ENCODE measurements around the gene CRMP1. TPM values are rescaled to one million over a fixed set of nuclear protein-coding genes. Genes with fewer than 3 reads are reported as not detected.

The CRMP1 gene
- total RNA-seq, 2 experiments from 2014 or later = 0.12 to 0.15 TPM

DNA sequence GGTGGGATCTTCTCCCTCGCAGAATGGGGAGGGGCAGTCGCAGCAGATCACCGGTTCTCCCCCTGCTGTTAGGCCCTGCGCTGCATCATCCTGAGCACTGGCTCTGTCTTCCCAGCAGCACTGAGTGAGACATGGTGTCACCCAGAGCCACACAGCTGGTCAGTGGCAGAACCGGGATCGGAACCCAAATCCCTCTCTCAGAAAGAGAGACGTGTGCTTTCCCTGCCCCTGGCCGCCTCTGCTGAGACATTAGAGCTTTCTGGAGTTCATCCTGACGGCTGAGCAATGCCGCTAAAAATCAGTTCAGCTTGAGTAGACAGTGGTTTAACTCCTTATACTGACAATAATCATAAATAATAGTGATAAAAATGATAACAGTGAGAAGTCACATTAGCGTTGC lies 93.9 kb downstream of the CRMP1 start:
- Mint-ChIP-seq H3K27ac (no peak overlapping the region), H3K9me3 (no peaks in the 10 kb centered on the region), H3K27me3 (no peaks in the 10 kb centered on the region), H3K36me3 (ENCODE audit: low read depth) (no peaks in the 10 kb centered on the region), H3K4me1 (no peaks in the 10 kb centered on the region), H3K4me3 (no peak overlapping the region)
- no peak for DNase-seq
- ChIA-PET CTCF (no interaction called here), POLR2A (no interaction called here)

DNA sequence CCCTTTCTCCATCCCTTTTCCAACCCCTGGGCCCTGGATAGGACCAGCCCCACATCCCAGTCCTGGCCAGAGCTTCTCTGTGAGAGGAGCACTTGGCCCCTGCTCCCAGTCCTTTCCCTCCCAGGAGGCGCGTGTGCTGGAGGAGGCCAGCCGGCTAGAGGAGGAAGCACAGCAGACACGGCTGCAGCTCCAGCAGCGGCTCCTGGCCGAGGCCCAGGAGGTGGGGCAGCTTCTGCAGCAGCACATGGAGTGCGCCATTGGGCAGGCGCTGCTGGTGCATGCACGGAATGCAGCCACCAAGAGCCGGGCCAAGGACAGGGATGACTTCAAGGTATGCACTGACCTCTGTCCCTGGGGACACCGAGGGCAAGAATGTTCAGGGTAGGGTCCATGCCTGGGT lies 94.4 kb downstream of the CRMP1 start:
- Mint-ChIP-seq H3K4me1 (no peaks in the 10 kb centered on the region), H3K27me3 (no peaks in the 10 kb centered on the region), H3K27ac (no peak overlapping the region), H3K4me3 (no peak overlapping the region), H3K9me3 (no peaks in the 10 kb centered on the region), H3K36me3 (ENCODE audit: low read depth) (no peaks in the 10 kb centered on the region)
- ChIA-PET CTCF (no interaction called here), POLR2A (no interaction called here)
- DNase-seq = no peak

DNA sequence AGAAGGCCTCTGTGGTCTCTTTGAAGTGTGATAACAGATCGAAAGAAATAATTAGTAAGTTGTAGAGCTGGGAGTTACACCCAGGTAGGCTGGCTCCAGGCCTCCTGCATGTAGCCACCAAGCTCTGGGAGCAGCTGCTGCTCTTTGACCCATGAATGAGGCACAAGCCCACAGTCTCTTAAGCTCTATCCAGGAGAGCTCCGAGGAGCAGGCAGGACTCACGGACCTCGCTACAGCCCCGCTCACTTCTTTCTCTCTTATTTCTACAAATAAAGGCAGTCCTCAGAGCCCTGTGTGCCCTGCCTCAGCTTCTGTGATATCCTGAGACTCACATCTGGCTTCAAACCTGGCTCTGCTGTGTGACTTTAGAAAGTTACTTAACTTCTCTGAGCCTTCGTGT lies 95.0 kb downstream of the CRMP1 start:
- CTCF ChIA-PET = no interaction called here
- Mint-ChIP-seq H3K27ac (no peak overlapping the region), H3K4me3 (no peak overlapping the region), H3K4me1 (no peaks in the 10 kb centered on the region), H3K36me3 (ENCODE audit: low read depth) (no peaks in the 10 kb centered on the region), H3K9me3 (no peaks in the 10 kb centered on the region), H3K27me3 (no peaks in the 10 kb centered on the region)
- POLR2A ChIA-PET = no interaction called here
- DNase-seq = no peak

DNA sequence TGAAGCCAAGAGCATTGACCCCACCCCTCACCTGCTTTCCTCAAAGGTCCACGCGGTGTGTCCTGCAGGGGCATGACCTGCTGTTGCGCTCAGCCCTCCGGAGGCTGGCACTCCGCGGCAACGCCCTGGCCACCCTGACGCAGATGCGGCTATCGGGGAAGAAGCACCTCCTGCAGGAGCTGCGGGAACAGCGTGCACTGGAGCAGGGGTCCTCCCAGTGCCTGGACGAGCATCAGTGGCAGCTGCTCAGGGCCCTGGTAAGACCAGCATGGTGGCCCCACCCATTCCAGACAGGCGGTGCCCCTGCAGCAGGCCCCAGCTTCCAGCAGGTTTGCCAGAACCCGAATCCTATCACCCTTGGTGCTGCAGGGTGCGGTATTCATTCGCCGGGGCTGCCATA lies 95.9 kb downstream of the CRMP1 start:
- Mint-ChIP-seq H3K27me3 (no peaks in the 10 kb centered on the region), H3K9me3 (no peaks in the 10 kb centered on the region), H3K36me3 (ENCODE audit: low read depth) (no peaks in the 10 kb centered on the region), H3K4me1 (no peaks in the 10 kb centered on the region), H3K4me3 (no peak overlapping the region), H3K27ac (no peak overlapping the region)
- DNase-seq = no peak
- CTCF ChIA-PET = no interaction called here
- POLR2A ChIA-PET = no interaction called here

DNA sequence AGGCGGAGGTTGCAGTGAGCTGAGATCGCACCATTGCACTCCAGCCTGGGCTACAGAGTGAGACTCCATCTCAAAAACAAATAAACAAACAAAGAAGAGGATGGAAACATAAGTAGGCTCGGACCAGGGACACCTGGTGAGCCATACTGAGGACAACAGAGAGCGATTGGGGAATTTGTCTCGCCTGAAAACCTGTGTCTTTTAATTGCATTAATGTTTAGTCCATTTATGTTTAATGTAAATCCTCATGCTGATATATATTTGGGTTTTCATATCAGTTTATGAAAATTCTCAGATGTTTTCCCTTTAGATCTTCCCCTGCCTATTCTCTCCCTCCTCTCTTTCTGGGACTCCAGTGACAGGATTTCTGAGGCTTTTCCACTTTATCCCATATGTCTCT lies 97.3 kb downstream of the CRMP1 start:
- no peaks in the 10 kb centered on the region for H3K4me1 Mint-ChIP-seq
- POLR2A ChIA-PET = no interaction called here
- CTCF ChIA-PET = interaction anchor here (0.6 kb wide), 1 partner anchor 1000 kb away, joined by 3 read pairs; no protein-coding TSS in a partner anchor
- no peaks in the 10 kb centered on the region for H3K27me3 Mint-ChIP-seq
- no peak overlapping the region for H3K4me3 Mint-ChIP-seq
- no peak overlapping the region for H3K27ac Mint-ChIP-seq
- DNase-seq = no peak
- H3K9me3 Mint-ChIP-seq = no peaks in the 10 kb centered on the region
- H3K36me3 Mint-ChIP-seq (ENCODE audit: low read depth) = no peaks in the 10 kb centered on the region

DNA sequence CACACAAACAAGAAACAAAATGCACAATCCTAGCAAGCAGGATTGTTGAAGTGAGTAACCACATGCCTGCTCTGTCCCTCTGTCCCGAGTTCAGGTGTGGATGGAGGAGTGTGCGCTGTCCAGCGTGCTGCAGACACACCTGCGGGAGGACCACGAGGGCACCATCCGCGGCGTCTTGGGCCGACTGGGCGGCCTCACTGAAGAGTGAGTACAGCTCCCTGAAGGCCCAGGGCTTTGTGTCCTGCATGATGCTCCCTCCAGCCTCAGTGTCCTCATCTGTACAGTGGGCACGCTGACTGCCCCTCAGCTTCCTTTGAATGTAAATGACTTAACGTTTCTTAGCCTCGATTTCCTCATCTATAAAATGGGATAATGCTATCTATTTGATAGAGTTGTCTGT lies 99.4 kb downstream of the CRMP1 start:
- no peaks in the 10 kb centered on the region for H3K4me1 Mint-ChIP-seq
- CTCF ChIA-PET = no interaction called here
- H3K4me3 Mint-ChIP-seq = no peak overlapping the region
- H3K27me3 Mint-ChIP-seq = no peaks in the 10 kb centered on the region
- no peak for DNase-seq
- H3K36me3 Mint-ChIP-seq (ENCODE audit: low read depth) = no peaks in the 10 kb centered on the region
- H3K27ac Mint-ChIP-seq = no peak overlapping the region
- POLR2A ChIA-PET = no interaction called here
- H3K9me3 Mint-ChIP-seq = no peaks in the 10 kb centered on the region

DNA sequence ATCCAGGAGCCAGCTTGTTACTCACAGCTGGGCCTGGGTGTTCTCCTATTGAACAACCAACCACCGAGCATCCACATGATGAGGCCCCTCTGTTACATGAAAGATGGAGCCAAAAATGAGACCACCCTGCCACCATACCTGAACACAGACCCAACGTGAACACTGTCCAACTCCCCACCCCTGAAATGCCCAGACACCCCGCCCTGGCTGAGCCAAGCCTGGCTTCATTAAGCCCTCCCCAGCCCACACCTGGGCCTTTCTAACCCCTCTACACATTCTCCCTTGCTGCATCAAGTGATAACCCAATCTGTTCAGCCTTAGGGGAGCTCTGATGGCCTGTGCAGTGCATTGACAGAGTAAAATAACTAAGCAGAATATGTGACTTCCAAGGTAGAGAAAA lies 101.2 kb downstream of the CRMP1 start:
- no peak for DNase-seq
- H3K9me3 Mint-ChIP-seq = no peaks in the 10 kb centered on the region
- POLR2A ChIA-PET = no interaction called here
- H3K4me1 Mint-ChIP-seq = no peaks in the 10 kb centered on the region
- H3K4me3 Mint-ChIP-seq = no peak overlapping the region
- H3K27ac Mint-ChIP-seq = no peak overlapping the region
- H3K36me3 Mint-ChIP-seq (ENCODE audit: low read depth) = no peaks in the 10 kb centered on the region
- H3K27me3 Mint-ChIP-seq = no peaks in the 10 kb centered on the region
- CTCF ChIA-PET = no interaction called here

DNA sequence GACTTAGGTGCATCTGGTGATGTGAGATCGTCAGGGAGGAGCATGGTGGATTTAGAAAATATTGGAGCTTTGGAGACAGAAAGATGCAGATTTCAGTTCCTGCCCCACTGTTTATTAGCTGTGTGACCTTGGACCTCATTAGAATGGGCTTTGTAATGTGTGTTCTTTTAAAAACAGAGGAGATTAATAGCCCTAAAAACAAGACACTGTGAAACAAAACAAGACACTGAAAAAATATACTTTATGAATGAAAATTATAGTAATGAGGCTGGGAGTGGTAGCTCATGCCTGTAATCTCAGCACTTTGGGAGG lies 102.4 kb downstream of the CRMP1 start:
- H3K4me3 Mint-ChIP-seq = no peak overlapping the region
- POLR2A ChIA-PET = no interaction called here
- no peak overlapping the region for H3K27ac Mint-ChIP-seq
- no peak for DNase-seq
- no peaks in the 10 kb centered on the region for H3K4me1 Mint-ChIP-seq
- no peaks in the 10 kb centered on the region for H3K27me3 Mint-ChIP-seq
- H3K36me3 Mint-ChIP-seq (ENCODE audit: low read depth) = no peaks in the 10 kb centered on the region
- no peaks in the 10 kb centered on the region for H3K9me3 Mint-ChIP-seq
- CTCF ChIA-PET = no interaction called here

DNA sequence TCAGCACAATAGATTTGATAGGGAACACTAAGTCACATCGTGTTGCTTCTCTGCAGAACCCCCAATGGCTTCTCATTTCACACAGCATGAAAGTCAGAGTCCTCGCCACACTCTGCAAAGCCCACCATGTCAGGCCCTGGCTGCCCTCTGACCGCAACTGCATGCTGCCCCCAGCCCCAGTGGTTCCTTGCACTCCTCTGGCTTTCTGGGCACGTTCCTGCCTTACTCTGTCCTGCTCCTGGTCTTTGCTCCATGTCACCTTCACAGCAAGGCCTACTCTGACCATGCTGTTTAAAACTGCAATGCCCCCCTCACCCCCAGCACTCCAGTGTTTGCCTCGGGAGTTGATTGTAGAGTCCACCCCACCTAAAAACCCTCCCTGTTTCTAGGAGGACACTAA lies 103.7 kb downstream of the CRMP1 start:
- Mint-ChIP-seq H3K27ac (no peak overlapping the region), H3K4me1 (no peaks in the 10 kb centered on the region), H3K27me3 (no peaks in the 10 kb centered on the region), H3K4me3 (no peak overlapping the region), H3K36me3 (ENCODE audit: low read depth) (no peaks in the 10 kb centered on the region), H3K9me3 (no peaks in the 10 kb centered on the region)
- no peak for DNase-seq
- POLR2A ChIA-PET = no interaction called here
- CTCF ChIA-PET = interaction anchor here (0.6 kb wide), 1 partner anchor 91 kb away, joined by 3 read pairs; no protein-coding TSS in a partner anchor

DNA sequence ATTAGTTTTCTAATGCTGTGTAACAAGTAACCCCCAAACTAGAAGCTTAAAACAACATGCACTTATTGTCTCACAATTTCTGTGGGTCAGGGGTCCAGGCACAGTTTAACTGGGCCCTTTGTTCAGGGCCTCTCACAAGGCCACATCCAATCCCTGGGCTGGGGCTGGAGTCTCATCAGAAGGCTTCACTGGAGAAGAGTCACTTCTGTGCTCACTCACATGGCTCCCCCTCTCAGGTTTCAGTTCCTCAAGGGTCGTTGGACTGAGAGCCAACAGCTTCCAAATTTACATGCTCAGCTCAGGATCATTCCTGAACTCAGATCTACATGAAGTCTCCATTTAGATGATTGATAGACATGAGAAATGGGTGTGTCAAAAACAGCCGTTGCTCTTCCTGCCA lies 104.7 kb downstream of the CRMP1 start:
- POLR2A ChIA-PET = no interaction called here
- CTCF ChIA-PET = no interaction called here

DNA sequence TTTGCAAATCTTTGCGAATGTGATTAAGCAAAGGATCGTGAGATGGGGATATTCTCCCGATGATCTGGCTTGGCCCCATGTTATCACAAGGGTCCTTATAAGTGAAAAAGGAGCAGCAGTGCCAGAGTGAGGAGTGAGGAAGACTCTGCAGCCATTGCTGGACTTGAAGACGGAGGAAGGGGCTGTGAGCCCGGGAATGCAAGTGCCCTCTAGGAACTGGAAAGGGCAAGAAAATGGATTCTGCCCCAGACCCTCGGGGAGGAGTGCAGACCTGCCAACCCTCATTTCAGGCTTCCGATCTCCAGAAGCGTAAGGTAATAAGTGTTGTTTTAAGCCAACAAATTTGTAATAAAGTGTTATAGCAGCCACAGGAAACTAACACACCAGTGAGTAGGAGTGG lies 105.6 kb downstream of the CRMP1 start:
- CTCF ChIA-PET = no interaction called here
- POLR2A ChIA-PET = no interaction called here
- Mint-ChIP-seq H3K9me3 (no peaks in the 10 kb centered on the region), H3K27ac (no peak overlapping the region), H3K36me3 (ENCODE audit: low read depth) (no peaks in the 10 kb centered on the region), H3K4me1 (no peaks in the 10 kb centered on the region), H3K4me3 (no peak overlapping the region), H3K27me3 (no peaks in the 10 kb centered on the region)
- no peak for DNase-seq

More for the DNA sequence above, 104.7 kb downstream of the CRMP1 start:
- Mint-ChIP-seq H3K36me3 (ENCODE audit: low read depth) (no peaks in the 10 kb centered on the region), H3K9me3 (no peaks in the 10 kb centered on the region), H3K4me3 (no peak overlapping the region), H3K27me3 (no peaks in the 10 kb centered on the region), H3K4me1 (no peaks in the 10 kb centered on the region), H3K27ac (no peak overlapping the region)
- DNase-seq = no peak

DNA sequence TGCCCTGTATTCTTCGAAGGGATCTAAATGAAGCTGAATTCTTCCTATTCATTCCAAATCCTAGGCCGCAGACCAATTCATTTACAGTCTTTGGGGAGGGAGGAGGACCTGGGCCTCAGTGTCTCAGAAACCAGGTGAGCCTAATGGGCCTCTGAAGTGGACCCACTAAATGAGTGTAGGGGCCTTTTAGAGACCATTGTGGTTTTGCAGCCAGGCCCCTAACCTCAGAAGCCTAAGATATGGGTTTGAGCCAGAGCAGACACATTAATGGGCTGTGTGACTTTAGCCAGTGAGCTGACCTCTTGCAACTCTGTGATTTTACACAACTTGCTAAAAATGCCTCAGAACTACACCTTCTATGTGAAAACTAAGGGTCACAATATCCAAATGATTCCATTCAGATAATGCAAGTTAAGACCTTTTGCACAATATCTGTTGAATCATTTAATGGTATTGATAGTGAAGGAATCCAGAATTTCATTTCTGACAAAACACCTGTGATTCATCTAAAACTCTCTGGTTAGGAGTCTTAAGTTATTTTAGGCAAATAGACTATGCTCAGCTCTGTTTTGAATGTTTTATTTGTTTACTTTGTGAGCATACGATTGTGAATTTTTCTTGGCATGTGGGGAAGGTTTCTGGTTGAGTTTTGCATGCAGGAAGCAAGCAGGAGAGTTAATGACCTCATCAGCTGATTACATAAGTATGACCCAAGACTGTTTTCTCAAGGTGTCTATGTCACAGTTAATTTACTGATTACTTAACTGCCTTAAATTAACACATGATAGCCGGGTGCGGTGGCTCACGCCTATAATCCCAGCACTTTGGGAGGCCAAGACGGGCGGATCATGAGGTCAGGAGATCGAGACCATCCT lies 106.8 kb downstream of the CRMP1 start:
- Mint-ChIP-seq H3K27ac (no peak overlapping the region), H3K27me3 (no peaks in the 10 kb centered on the region), H3K36me3 (ENCODE audit: low read depth) (no peaks in the 10 kb centered on the region), H3K4me1 (no peaks in the 10 kb centered on the region), H3K4me3 (no peak overlapping the region), H3K9me3 (no peaks in the 10 kb centered on the region)
- DNase-seq = no peak
- CTCF ChIA-PET = no interaction called here
- POLR2A ChIA-PET = no interaction called here

DNA sequence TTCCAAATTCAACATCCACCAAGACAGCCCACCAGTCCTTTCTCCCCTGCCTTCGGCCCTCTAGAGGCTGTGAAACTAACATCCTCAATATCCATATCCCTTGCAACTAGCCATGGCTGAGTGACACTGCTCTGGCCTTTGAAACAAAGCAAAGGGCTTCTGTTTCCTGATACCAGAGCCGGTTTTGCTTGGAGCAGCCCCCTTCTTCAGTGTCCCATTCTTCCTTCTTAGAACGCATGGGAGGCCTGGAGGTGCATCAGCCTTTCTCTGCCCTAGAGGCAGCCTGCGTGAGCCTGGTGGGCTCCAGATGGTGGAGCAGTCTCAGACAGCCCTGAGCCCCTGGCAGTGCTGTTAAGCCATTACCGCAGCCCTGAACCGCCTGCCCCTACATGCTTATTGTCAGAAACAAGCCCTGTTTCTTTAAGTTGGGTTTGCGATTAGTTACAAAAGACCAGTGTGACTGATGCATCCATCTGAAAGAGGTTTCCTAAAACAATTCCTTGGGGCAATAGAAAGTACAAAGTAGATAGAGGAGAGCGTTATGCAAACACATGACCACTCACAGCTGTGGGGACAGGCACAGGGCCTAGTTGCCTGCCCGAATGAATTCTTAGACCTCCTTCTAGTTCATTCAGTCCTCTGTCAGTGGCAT lies 107.8 kb downstream of the CRMP1 start:
- Mint-ChIP-seq H3K36me3 (ENCODE audit: low read depth) (no peaks in the 10 kb centered on the region), H3K9me3 (no peaks in the 10 kb centered on the region), H3K27me3 (no peaks in the 10 kb centered on the region), H3K4me3 (no peak overlapping the region), H3K27ac (no peak overlapping the region), H3K4me1 (no peaks in the 10 kb centered on the region)
- no peak for DNase-seq
- ChIA-PET CTCF (no interaction called here), POLR2A (no interaction called here)

DNA sequence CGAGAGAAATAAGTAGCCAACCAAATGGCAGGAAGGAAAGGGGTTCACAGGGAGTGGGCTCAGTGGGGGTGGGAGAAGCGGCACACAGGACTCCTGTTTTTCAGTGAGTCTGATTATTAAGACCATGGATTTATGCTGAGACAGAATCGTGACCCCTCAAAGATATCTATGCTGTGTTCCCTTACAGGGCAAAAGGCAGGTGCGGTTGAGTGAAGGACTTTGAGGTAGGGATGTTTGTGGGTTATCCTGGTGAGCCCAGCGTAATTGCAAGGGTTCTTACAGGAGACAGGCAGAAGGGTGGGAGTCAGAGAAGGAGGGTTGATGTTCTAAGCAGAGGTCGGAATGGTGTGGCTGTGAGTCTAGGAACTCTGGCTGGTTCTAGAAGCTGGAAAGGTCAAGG lies 108.9 kb downstream of the CRMP1 start:
- Mint-ChIP-seq H3K36me3 (ENCODE audit: low read depth) (no peaks in the 10 kb centered on the region), H3K4me1 (no peaks in the 10 kb centered on the region), H3K4me3 (no peak overlapping the region), H3K9me3 (no peaks in the 10 kb centered on the region), H3K27ac (no peak overlapping the region), H3K27me3 (no peaks in the 10 kb centered on the region)
- ChIA-PET POLR2A (no interaction called here), CTCF (no interaction called here)
- no peak for DNase-seq
